Measurements from ENCODE around the gene ADA. TPM values are rescaled to one million over a fixed set of nuclear protein-coding genes. Genes with fewer than 3 reads are reported as not detected.

ADA gene
- total RNA-seq, 1 experiment from 2014 or later: 13.0 TPM

- Histone ChIP-seq H3K27ac (ENCODE audit: low read length) (no peak overlapping the region), H3K27me3 (ENCODE audit: low read length) (no peaks in the 10 kb centered on the region), H2AFZ (ENCODE audit: low read length) (no peak overlapping the region), H3K79me2 (ENCODE audit: low read length) (no peaks in the 10 kb centered on the region), H3K4me2 (ENCODE audit: low read length) (no peak overlapping the region), H3K4me3 (ENCODE audit: low read length) (no peak overlapping the region), H4K20me1 (ENCODE audit: low read length) (no peaks in the 10 kb centered on the region), H3K9me2 (replicated peaks; ENCODE audit: low read length) (no peaks in the 10 kb centered on the region), H3K9me3 (ENCODE audit: low read length) (no peaks in the 10 kb centered on the region), H3K36me3 (ENCODE audit: low read depth, low read length) (no peaks in the 10 kb centered on the region), H3F3A (ENCODE audit: low read length, unreplicated experiment) (no peaks in the 10 kb centered on the region), H3K4me1 (ENCODE audit: insufficient read depth, low read length) (peaks cover 7% of the 10 kb centered on the region; the same call in 1 of the 2 replicates), H3K9ac (ENCODE audit: low read length) (no peak overlapping the region)
- ChIA-PET CTCF (no interaction called here), POLR2A (ENCODE audit: unreplicated experiment) (no interaction called here)
- intact Hi-C loops (cut with micrococcal nuclease): no loop called here
- no peak for DNase-seq
- BruUV-seq (replicated peaks): no TSS peak
- no peak for ATAC-seq
- no peak for TF ChIP-seq EZH2 (IDR thresholded peaks at IDR 0.05; ENCODE audit: low read length, unreplicated experiment)
- TF ChIP-seq EZH2phosphoT487 (IDR thresholded peaks at IDR 0.05; ENCODE audit: borderline replicate concordance, low read length): no peak
Measured at GRCh38 chr20:44653546-44653945, 2.0 kb upstream of the ADA start.

GRCh38 chr20:44651434-44651683 lies 140 bp downstream of the ADA start:
- Histone ChIP-seq H3K4me2 (ENCODE audit: low read length) (peak overlapping the region; percentile 99), H4K20me1 (ENCODE audit: low read length) (no peaks in the 10 kb centered on the region), H3K27me3 (ENCODE audit: low read length) (no peaks in the 10 kb centered on the region), H2AFZ (ENCODE audit: low read length) (peak overlapping the region; percentile 95), H3K4me3 (ENCODE audit: low read length) (peak overlapping the region; percentile 79), H3K79me2 (ENCODE audit: low read length) (no peaks in the 10 kb centered on the region), H3F3A (ENCODE audit: low read length, unreplicated experiment) (no peaks in the 10 kb centered on the region), H3K4me1 (ENCODE audit: insufficient read depth, low read length) (peaks cover 7% of the 10 kb centered on the region; the same call in 1 of the 2 replicates), H3K9me2 (replicated peaks; ENCODE audit: low read length) (no peaks in the 10 kb centered on the region), H3K36me3 (ENCODE audit: low read depth, low read length) (no peaks in the 10 kb centered on the region), H3K27ac (ENCODE audit: low read length) (no peak overlapping the region), H3K9me3 (ENCODE audit: low read length) (no peaks in the 10 kb centered on the region), H3K9ac (ENCODE audit: low read length) (peak overlapping the region; percentile 76)
- no peak for DNase-seq
- intact Hi-C loops (cut with micrococcal nuclease): no loop called here
- BruUV-seq (replicated peaks): no TSS peak
- ATAC-seq: no peak
- POLR2A ChIA-PET (ENCODE audit: unreplicated experiment): no interaction called here
- CTCF ChIA-PET: no interaction called here
- TF ChIP-seq EZH2 (IDR thresholded peaks at IDR 0.05; ENCODE audit: low read length, unreplicated experiment) (no peak), CTCF (conservative IDR thresholded peaks at IDR 0.05; ENCODE audit: low read depth, low read length) (no peak), EZH2phosphoT487 (IDR thresholded peaks at IDR 0.05; ENCODE audit: borderline replicate concordance, low read length) (no peak)

GRCh38 chr20:44650771-44651433 lies 597 bp downstream of the ADA start:
- no peaks in the 10 kb centered on the region for H3K27me3 ChIP-seq (ENCODE audit: low read length)
- BruUV-seq (replicated peaks): TSS peak; percentile 55
- H3K36me3 ChIP-seq (ENCODE audit: low read depth, low read length): no peaks in the 10 kb centered on the region
- H2AFZ ChIP-seq (ENCODE audit: low read length): peak overlapping the region; percentile 95
- no peaks in the 10 kb centered on the region for H3F3A ChIP-seq (ENCODE audit: low read length, unreplicated experiment)
- H3K9me2 ChIP-seq (replicated peaks; ENCODE audit: low read length): no peaks in the 10 kb centered on the region
- DNase-seq (no peak), ATAC-seq (peak; percentile 2; the same call in 1 of the 2 replicates)
- H3K4me2 ChIP-seq (ENCODE audit: low read length): peak overlapping the region; percentile 99
- no peaks in the 10 kb centered on the region for H3K79me2 ChIP-seq (ENCODE audit: low read length)
- CTCF ChIA-PET: interaction anchor here (0.6 kb wide), 1 partner anchor 269 kb away, joined by 4 read pairs; no protein-coding TSS in a partner anchor
- H3K27ac ChIP-seq (ENCODE audit: low read length): no peak overlapping the region
- no peak for TF ChIP-seq EZH2 (IDR thresholded peaks at IDR 0.05; ENCODE audit: low read length, unreplicated experiment)
- TF ChIP-seq EZH2phosphoT487 (IDR thresholded peaks at IDR 0.05; ENCODE audit: borderline replicate concordance, low read length): no peak
- TF ChIP-seq CTCF (conservative IDR thresholded peaks at IDR 0.05; ENCODE audit: low read depth, low read length): no peak
- POLR2A ChIA-PET (ENCODE audit: unreplicated experiment): no interaction called here
- intact Hi-C loops (cut with micrococcal nuclease): no loop called here
- H3K4me1 ChIP-seq (ENCODE audit: insufficient read depth, low read length): peaks cover 7% of the 10 kb centered on the region; the same call in 1 of the 2 replicates
- no peaks in the 10 kb centered on the region for H3K9me3 ChIP-seq (ENCODE audit: low read length)
- peak overlapping the region; percentile 76 for H3K9ac ChIP-seq (ENCODE audit: low read length)
- H4K20me1 ChIP-seq (ENCODE audit: low read length): no peaks in the 10 kb centered on the region
- peak overlapping the region; percentile 79 for H3K4me3 ChIP-seq (ENCODE audit: low read length)
